HG02885 (cell line): ENCODE measurements around the gene KRTAP19-7.

ENCODE experiments used
- ATAC-seq: cut with Tn5 transposase; IDR thresholded peaks from one replicate; pipeline ENCODE4 v1.9.1; 2021; ENCODE audit warnings: mild to moderate bottlenecking; ENCODE audit not compliant: unreplicated experiment, poor library complexity

KRTAP19-7 gene, protein sequence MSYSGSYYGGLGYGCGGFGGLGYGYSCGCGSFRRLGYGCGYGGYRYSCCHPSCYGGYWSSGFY

DNA sequence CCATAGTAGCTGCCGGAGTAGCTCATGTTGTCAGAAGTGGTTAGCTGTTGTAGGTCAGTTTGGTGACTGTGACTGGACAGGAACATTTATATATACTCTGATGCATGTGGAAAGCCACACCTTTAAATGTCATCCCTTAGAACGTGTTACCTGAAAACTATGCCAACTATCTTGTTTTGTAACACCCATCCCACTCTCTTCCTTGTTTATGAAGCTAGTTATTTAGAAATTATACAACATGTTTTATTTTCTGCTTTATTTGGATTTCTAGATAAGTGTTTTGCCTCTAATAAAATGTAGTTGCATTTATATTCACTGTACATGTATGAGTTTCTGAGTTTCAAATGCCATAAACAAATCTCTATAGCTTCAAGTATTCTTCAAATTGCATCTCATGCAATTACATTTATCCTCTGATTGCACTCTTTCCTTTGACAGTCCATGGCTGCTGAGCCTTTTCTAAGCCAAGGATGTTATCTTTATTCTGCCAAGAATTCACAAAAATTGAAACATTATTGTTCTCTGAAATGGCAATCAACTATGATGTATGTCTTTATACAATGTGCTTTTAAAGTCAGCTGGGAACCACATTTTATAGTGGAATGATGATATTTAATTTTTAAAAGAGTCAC, at the start of gene KRTAP19-7:
Gene KRTAP19-7 (minus strand): TSS at position 51 of the 632 bp plus-strand sequence. CDS start 25 bp downstream, at position 26.
- ATAC-seq, result no peak

DNA sequence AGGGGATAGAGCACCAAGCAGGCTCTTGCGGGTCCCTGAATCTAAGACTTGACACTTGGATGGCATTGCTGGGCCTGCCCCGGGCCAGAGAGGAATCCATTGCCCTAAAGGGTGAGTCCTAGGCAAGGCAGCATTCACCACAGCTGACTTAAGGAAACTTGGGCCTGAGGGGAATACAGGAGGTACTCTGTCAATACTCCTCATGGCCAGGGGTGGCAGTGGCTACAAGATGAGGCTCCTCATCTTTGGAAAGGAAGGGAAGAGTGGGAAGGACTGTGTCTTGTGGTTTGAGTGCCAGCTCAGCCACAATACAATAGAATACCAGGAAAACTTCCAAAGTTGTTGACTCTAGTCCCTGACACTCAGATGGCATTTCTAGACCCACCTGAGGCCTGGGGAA, 44.9 kb upstream of the KRTAP19-7 start:
- ATAC-seq, result no peak

DNA sequence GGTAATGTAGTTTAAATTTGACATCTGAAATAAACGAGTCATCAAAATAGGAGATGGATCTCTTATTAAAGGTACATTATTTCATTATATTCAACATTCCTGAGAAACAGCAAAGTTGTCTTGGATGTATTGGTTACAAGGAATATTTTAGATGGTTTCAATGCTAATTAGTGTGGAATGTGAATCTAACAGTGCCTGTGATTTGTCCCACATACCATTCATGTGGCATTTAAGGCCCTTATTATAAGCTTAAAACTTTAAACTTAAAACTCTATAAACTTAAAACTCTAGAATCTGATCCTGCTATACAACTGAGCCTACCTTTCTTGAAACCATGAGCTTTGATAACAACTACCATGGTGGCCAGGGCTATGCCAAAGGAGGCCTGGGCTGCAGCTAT, 39.7 kb upstream of the KRTAP19-7 start, which contains the start of gene KRTAP22-1:
Gene KRTAP22-1 (plus strand): TSS at position 301 of the 400 bp plus-strand sequence.
- no peak for ATAC-seq

DNA sequence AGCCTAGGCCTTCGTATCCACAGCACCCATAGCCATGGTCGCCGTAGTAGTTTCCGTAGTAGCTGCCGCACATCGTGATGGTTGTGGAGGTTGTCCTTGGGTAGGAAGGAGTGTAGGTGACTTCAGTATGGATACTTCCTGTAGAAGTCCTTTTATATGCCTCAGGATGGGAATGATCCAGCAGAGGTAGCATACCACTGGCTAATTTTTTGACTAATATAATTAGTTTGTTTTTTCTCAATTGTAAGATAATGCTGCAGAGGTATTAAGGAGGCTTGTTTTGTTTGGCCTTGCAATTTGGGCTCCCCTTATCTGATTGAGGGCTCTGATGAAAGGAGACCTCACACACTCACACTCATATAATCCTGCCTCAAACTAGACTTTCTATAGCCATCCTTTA, 37.7 kb upstream of the KRTAP19-7 start, which contains the start of gene KRTAP6-2:
Gene KRTAP6-2 (minus strand): TSS at position 101 of the 400 bp plus-strand sequence. CDS start 28 bp downstream, at position 73.
- ATAC-seq, result no peak

DNA sequence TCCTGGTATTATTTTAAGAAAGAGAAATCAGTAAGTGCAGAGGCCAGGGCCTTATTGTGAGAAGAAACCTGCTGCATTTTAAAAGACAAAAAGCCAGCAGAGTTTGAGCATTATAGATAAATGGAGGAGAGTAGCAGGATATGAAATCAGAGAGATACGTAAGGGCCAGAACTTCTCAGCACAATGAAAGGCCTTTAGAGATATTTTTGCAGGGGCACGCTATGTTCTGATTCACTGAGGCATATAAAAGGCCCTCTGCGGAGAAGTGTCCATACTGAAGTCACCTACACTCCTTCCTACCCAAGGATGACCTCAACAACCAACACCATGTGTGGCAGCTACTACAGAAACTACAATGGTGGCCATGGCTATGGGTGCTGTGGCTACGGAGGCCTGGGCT, 31.0 kb upstream of the KRTAP19-7 start, which contains the start of gene KRTAP6-3:
Gene KRTAP6-3 (plus strand): TSS at position 301 of the 400 bp plus-strand sequence. CDS start 6 bp downstream, at position 307.
- ATAC-seq, result no peak

DNA sequence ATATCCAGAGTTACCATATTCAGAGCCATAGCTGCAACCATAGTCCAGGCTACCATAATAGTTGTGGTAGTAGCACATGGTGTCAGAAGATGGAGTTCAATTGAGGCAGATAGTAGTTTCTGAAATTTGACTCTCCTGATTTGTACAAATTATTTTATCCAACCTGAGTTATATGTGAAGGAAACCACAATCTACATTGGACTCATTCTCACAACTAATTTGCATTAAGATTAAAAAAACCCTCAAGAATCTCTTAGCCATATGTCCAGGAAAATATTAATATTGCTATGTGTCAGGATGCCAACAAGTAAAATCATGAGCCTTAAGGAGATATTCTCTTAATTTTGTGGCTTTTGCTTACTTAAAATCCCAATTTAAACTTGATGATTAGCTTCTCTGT, 29.2 kb upstream of the KRTAP19-7 start, which contains the start of gene KRTAP22-2:
Gene KRTAP22-2 (minus strand): TSS at position 101 of the 400 bp plus-strand sequence.
- no peak for ATAC-seq

DNA sequence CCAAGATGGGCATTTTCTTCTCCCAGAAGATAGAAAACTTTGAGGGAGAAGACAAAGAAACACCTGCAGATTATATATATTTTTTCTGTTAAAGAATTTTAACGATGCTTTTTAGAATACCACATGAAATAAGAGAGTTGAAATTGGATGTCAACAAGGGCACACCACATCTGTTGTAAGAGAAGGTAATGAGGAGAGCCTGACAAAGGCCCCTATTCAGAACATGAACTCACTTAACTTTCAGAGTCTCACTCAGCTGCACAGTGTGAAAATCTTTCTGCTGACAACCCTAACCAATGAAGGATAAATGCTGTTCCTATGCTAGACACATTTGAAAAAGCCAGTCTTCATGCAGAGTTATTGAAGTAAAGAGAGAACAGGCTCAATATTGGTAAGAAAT, 21.8 kb upstream of the KRTAP19-7 start:
- ATAC-seq, result no peak

DNA sequence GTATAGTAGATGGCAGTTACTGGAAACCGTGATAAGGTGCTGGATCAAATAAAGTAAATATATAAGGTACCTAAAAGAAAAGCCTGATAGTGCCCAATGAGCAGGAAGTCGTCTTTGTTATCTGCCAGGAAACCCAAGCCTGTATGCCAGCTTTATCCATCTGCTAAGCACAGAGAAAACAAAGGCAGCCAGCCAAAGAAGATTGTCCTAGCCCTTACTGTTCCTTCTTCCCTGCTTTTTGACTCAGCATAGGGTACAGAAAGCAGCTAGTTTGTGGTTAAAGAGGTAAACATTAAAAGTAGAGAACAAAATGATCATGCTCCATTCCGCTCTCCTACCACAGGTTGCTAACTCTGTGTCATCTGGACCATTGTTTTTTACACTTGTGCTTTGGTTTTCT, 19.0 kb upstream of the KRTAP19-7 start:
- no peak for ATAC-seq

DNA sequence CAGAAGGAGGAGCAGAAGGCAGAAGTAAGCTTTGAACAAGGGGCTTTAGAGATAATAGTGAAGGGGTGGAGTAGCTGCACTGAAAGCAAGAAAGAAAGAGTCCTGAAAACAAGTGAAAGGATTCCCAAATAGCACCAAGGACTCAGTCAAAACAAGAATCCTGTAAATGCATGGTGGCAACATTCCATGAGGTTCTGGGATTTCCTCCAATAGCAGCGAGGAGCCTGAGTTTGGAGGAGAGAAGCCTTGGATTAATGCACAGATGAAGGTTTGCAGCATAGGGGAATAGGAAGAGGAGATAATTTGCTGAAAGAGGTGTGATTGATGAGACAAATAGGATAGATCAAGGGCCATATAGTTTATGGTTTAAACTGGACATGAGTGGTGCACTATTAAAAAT, 18.2 kb upstream of the KRTAP19-7 start:
- no peak for ATAC-seq

DNA sequence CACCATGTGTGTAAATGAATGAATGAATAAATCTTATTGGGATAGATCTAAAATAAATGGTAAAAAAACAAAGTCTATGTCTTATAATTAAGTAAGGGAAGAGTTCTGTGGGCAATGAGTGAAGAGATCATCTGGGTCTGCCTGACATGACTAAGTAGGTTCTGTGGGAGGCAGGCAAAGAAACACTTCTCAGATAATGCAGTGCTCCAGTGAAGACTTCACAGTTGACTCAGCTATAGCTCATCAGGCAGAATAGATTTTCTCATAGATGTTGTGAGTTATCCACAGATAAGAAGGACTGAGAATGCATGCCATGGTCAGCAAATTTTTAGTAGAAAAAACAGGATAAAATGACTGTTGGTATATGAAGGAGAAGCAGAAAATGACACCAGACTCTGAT, 16.7 kb upstream of the KRTAP19-7 start:
- ATAC-seq, result no peak

DNA sequence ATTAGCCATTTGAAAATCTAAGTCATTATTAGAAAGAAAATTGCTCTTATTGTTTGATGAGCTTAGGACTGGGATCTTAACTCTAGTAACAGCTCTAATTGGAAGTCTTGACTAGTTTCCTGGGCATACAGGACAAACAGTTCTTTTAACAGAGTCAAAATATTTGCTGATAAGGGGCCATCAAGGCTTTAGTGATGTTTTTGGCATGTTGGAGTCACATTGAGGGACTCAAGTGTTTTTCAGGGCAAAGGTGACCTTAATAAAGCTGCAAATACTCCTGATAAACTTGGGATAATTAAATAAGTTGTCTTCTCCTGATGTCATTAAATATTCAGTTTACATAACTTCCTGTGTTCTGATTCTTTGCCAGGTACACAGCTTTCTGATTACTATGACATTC, 6.5 kb upstream of the KRTAP19-7 start:
- no peak for ATAC-seq

DNA sequence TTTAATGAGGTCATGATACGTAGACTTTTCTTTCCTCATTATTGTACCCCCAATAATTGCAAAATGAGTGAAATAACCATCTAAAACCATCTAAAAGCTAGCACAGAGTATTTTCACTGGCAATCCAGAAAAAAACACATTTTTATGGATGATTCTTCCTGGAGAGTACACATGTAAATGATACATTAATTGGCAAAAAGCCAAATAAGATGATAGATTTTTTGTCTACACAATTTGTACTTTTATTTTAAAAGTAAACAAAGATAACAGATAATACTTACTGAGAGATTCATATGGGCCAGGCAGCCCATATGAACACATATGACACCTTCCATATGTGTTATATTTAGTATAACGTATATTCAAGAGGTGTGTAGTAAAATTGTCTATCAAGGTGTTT, 2.5 kb upstream of the KRTAP19-7 start:
- ATAC-seq, result no peak

DNA sequence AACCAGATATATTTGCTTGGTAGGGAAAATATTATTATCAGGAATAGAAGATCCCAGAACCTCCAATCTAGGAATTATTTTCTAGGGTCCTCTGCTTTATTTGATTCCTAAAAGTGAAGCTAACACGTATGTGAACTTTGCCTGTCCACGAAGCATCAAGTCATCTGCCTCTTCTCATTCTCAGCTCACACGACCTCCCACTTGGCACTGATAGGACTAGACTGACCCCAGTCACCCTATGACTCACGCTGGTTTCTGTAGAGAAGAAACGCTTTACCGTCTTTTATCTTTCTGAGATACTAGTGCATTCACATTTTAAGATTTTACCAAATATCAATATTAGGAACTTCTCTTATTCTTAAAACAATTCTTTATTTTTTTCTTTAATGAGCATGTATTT, 2.0 kb upstream of the KRTAP19-7 start:
- no peak for ATAC-seq

DNA sequence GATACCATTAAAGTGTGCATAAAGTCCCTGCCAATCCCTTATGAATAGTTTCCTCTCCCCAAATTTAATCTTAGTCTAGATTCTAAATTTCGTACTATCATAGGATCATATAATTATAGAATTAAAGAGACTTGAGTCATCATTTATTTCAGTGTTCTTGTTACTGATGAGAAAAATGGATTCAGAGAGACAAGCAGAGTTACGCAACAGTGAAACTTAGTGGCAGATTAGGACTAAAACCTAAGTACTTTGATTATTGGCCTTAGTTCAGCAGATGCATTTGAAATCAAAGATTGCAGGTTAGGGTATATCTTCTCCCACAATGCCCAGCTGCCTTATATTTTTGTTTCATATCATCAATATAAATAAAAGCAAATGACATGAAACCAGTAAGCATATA, 843 bp upstream of the KRTAP19-7 start:
- ATAC-seq, result no peak

DNA sequence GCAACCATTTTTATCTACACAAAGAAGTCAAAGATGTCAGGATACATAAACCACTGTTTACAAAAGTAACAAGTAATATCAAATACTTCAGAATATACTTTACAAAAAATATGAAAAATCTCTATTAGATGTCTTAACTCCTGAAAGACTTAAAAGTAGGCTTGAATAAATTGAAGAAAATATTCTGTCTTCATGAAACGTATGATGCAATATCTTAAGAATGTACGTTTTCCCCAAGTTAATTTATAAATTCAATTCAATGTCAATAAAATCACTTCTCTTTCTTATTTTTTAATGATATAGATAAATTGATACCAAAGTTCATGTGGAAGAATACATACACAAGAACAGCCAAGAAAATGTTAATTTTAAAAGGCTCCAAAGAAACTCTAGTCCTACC, 6.0 kb downstream of the KRTAP19-7 start:
- ATAC-seq, result no peak

DNA sequence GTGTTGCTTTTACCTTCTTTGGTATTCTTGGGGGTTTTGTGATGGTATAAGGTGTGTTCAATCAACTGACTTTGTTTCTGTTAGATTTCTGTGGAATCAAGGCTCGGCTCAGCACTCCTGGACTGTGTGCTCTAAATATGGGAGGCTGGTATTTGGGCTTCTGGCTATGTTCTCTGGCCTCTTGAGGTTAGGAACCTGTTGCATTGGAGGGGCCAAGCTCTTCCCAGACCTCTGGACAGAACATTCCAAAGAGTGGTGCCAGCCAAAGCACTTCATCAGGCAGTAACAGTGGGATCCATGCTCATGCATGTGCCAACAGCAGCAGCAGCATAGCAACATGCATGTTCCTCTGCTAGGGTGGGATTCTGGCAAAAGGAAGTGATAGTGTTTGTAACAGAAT, 8.3 kb downstream of the KRTAP19-7 start:
- ATAC-seq, result no peak

DNA sequence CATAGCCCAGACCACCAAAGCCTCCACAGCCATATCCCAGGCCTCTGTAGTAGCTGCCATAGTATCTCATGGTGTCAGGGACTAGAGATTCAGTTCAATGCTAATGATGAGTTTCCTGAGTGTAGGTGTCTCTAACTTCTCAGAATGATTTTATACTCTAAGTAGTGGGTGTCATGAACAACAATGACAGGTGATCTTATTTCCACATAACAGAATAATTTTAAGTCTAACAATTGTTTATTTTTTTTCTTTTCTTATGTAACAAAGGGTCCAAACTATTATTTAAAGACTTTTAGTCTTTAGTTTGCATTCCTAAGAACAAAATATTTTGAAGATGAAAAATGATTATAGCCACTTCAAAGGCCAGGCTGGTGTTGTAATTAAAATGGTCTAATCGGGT, 19.4 kb downstream of the KRTAP19-7 start, which contains the start of gene KRTAP19-6:
Gene KRTAP19-6 (minus strand): TSS at position 101 of the 400 bp plus-strand sequence. CDS start 31 bp downstream, at position 70.
- ATAC-seq, result no peak

DNA sequence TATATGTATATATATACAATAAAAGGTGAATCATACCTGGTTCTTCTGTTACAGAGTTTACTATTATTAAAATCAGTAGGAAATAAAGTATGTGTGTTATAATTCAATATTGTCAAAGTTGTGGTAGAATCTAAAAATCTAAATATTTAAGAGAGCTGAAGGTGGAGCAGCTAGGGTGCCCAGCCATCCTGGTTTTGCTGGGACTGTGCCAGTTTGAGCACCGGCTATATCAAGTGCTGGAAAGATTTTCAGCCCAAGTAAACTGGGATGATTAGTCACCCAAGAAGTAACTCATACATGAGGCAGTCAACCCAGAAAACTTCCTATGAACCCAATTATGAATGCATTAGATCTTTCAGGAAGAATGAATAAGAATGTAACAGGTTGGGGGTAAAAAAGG, 42.2 kb downstream of the KRTAP19-7 start:
- ATAC-seq, result no peak

DNA sequence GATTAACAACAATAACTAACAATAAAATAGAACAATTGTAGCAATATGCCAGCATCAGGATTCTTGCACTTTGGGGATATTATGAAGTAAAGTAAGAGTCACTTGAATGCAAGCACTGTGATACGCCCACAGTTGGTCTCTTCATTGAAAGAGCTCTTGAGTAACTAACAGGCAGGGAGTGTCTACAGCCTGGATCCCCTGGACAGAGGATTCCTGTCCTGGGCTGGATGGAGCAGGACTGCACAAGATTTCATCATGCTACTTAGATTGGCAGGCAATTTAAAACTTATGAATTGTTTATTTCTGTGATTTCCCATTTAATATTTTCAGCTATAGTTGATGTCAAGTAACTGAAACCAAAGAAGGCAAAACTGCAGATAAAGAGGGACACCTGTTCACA, 45.4 kb downstream of the KRTAP19-7 start:
- no peak for ATAC-seq
